A673 (cell line): ENCODE data around the gene NCKIPSD. TPM values are rescaled to one million over a fixed set of nuclear protein-coding genes. Genes with fewer than 3 reads are reported as not detected.
A peak's percentile ranks its signal among the peaks of the same experiment; 100 is the strongest.

Experiments used
- BruUV-seq: library from RNA; stranded (reverse); fragments of 400-500 nt; replicated peaks from 2 replicates; lab custom pipeline; 2021; lab: Mats Ljungman, UMichigan
- CTCF ChIA-PET: fragments of 300-600 bp; sonication (Branson Sonifier 250); formaldehyde crosslinking; loops from one replicate; lab custom pipeline; 2022; ENCODE audit warnings: antibody characterized with exemption; lab: Charles Lee
- POLR2A ChIA-PET: fragments of 300-600 bp; sonication (Branson Sonifier 250); formaldehyde crosslinking; loops from one replicate; lab custom pipeline; 2022; ENCODE audit warnings: antibody characterized with exemption; ENCODE audit not compliant: low non-redundant PET; lab: Charles Lee
- DNase-seq: peaks from one replicate; pipeline ENCODE4 v3.0.0-alpha.2; 2015; ENCODE audit warnings: low spot score
- H3K27ac ChIP-seq: fragments of 200-600 bp; sonication (generic); 2 replicates; pipeline ENCODE4 v1.5.1; 2016; ENCODE audit warnings: mixed run types, low read depth, mild to moderate bottlenecking, mixed read lengths, antibody characterized with exemption, low read length; ENCODE audit not compliant: poor library complexity, severe bottlenecking
- H3K27me3 ChIP-seq: fragments of 200-600 bp; sonication (generic); replicated peaks from 2 replicates; pipeline ENCODE4 v1.6.1; 2017; ENCODE audit warnings: mixed run types, low read depth, mild to moderate bottlenecking, mixed read lengths, antibody characterized with exemption, low read length; ENCODE audit not compliant: insufficient read depth, poor library complexity
- H3K36me3 ChIP-seq: fragments of 200-600 bp; sonication (generic); 2 replicates; pipeline ENCODE4 v1.6.1; 2016; ENCODE audit warnings: mixed run types, mild to moderate bottlenecking, mixed read lengths, antibody characterized with exemption, low read length; ENCODE audit not compliant: insufficient read depth, poor library complexity, severe bottlenecking
- H3K4me1 ChIP-seq: fragments of 200-600 bp; sonication (generic); 2 replicates; pipeline ENCODE4 v1.6.1; 2017; ENCODE audit warnings: mixed run types, mild to moderate bottlenecking, mixed read lengths, antibody characterized with exemption, low read length; ENCODE audit not compliant: insufficient read depth, poor library complexity, severe bottlenecking
- H3K4me3 ChIP-seq: fragments of 200-600 bp; sonication (generic); 2 replicates; pipeline ENCODE4 v1.5.1; 2016; ENCODE audit warnings: low read depth, mixed run types, mild to moderate bottlenecking, mixed read lengths, low read length; ENCODE audit not compliant: poor library complexity, severe bottlenecking
- H3K9me3 ChIP-seq: fragments of 200-600 bp; sonication (generic); 2 replicates; pipeline ENCODE4 v1.6.1; 2016; ENCODE audit warnings: mixed run types, low read depth, mild to moderate bottlenecking, mixed read lengths, antibody characterized with exemption, low read length; ENCODE audit not compliant: poor library complexity, severe bottlenecking
- CTCF ChIP-seq: fragments of 300-800, 200-600 bp; sonication (generic); conservative IDR thresholded peaks from 2 replicates; pipeline ENCODE4 v1.5.1; 2017; ENCODE audit warnings: low read depth, mild to moderate bottlenecking, antibody characterized with exemption, low read length, moderate library complexity, mixed read lengths
- EZH2 ChIP-seq: fragments of 200-600 bp; sonication (generic); IDR thresholded peaks from 2 replicates; pipeline ENCODE4 v1.6.1; 2017; ENCODE audit warnings: borderline replicate concordance, low read depth, mild to moderate bottlenecking, mixed read lengths, antibody characterized with exemption, low read length; ENCODE audit not compliant: poor library complexity, severe bottlenecking
- intact Hi-C: fragments of 100-400 bp; cut with micrococcal nuclease; formaldehyde crosslinking; loops from one replicate; pipeline ENCODE4 v1.10.0; 2022; ENCODE audit not compliant: unreplicated experiment
- total RNA-seq: library from RNA; stranded (reverse); gene quantifications from 2 replicates; pipeline ENCODE4 v1.2.3, GENCODE V29; 2021

The NCKIPSD gene
- total RNA-seq, 1 experiment from 2014 or later: 15.0 TPM

- H3K9me3 ChIP-seq: no peaks in the 10 kb centered on the region
- CTCF ChIA-PET: no interaction called here
- no peak for DNase-seq
- TSS peak; percentile 17 for BruUV-seq
- POLR2A ChIA-PET: no interaction called here
- no peak for TF ChIP-seq EZH2
- no peak for TF ChIP-seq CTCF
- no peaks in the 10 kb centered on the region for H3K27me3 ChIP-seq
- H3K27ac ChIP-seq: no peak overlapping the region
- intact Hi-C loops: no loop called here
- no peak overlapping the region for H3K4me3 ChIP-seq
- H3K4me1 ChIP-seq: no peaks in the 10 kb centered on the region
- H3K36me3 ChIP-seq: peaks cover 7% of the 10 kb centered on the region
These were observed 16.7 kb upstream of the NCKIPSD start for GRCh38 chr3:48702320-48702920.

- Histone ChIP-seq H3K27me3 (no peaks in the 10 kb centered on the region), H3K27ac (no peak overlapping the region), H3K4me3 (no peak overlapping the region), H3K4me1 (no peaks in the 10 kb centered on the region), H3K36me3 (peaks cover 7% of the 10 kb centered on the region), H3K9me3 (no peaks in the 10 kb centered on the region)
- ChIA-PET CTCF (no interaction called here), POLR2A (no interaction called here)
- BruUV-seq: no TSS peak
- no peak for TF ChIP-seq CTCF
- TF ChIP-seq EZH2: no peak
- intact Hi-C loops: no loop called here
- DNase-seq: no peak
These were observed 15.2 kb upstream of the NCKIPSD start for GRCh38 chr3:48700731-48701405.

- Histone ChIP-seq H3K27me3 (no peaks in the 10 kb centered on the region), H3K4me3 (no peak overlapping the region), H3K36me3 (peaks cover 12% of the 10 kb centered on the region), H3K27ac (no peak overlapping the region), H3K9me3 (no peaks in the 10 kb centered on the region), H3K4me1 (peaks cover 15% of the 10 kb centered on the region)
- DNase-seq: no peak
- no peak for TF ChIP-seq EZH2
- TF ChIP-seq CTCF: no peak
- BruUV-seq: no TSS peak
- POLR2A ChIA-PET: no interaction called here
- CTCF ChIA-PET: no interaction called here
- intact Hi-C loops: no loop called here
These were observed 13.2 kb upstream of the NCKIPSD start for GRCh38 chr3:48698891-48699290.
